ENCODE measurements around the gene CPSF4.

CPSF4 gene

DNA sequence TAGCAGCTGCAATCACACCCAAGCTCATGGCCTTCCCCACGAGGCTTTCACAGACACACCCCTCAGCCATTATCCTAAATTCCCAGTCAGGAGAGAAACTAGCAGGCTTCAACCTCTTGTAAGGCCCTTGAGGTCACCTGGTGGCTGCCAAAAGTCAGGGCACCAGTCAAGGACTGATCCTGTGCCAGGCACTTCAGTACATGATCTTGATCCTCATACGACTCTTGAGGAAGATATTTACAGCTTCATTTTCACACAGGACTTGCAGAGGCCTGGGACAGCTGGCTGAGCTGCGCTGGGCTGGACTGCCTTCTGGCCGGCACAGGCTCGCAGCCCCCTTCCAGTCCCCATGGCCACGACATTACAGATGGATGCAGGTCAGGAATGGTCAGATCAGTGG is 39.1 kb upstream of the CPSF4 start:
- TF ChIP-seq SIN3A (IDR thresholded peaks at IDR 0.05; ENCODE audit: borderline replicate concordance, insufficient read depth, low read length) (no peak), TAF1 (IDR thresholded peaks at IDR 0.05; ENCODE audit: borderline replicate concordance, insufficient read depth, low read length) (no peak), POLR2AphosphoS5 (IDR thresholded peaks at IDR 0.05; ENCODE audit: low read depth, low read length) (no peak), FOXP2 (optimal IDR thresholded peaks at IDR 0.05; ENCODE audit: borderline replicate concordance, extremely low read depth, extremely low read length, insufficient read depth) (no peak)
- TF ChIP-seq, protein P1, sequence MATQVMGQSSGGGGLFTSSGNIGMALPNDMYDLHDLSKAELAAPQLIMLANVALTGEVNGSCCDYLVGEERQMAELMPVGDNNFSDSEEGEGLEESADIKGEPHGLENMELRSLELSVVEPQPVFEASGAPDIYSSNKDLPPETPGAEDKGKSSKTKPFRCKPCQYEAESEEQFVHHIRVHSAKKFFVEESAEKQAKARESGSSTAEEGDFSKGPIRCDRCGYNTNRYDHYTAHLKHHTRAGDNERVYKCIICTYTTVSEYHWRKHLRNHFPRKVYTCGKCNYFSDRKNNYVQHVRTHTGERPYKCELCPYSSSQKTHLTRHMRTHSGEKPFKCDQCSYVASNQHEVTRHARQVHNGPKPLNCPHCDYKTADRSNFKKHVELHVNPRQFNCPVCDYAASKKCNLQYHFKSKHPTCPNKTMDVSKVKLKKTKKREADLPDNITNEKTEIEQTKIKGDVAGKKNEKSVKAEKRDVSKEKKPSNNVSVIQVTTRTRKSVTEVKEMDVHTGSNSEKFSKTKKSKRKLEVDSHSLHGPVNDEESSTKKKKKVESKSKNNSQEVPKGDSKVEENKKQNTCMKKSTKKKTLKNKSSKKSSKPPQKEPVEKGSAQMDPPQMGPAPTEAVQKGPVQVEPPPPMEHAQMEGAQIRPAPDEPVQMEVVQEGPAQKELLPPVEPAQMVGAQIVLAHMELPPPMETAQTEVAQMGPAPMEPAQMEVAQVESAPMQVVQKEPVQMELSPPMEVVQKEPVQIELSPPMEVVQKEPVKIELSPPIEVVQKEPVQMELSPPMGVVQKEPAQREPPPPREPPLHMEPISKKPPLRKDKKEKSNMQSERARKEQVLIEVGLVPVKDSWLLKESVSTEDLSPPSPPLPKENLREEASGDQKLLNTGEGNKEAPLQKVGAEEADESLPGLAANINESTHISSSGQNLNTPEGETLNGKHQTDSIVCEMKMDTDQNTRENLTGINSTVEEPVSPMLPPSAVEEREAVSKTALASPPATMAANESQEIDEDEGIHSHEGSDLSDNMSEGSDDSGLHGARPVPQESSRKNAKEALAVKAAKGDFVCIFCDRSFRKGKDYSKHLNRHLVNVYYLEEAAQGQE (IDR thresholded peaks at IDR 0.05; ENCODE audit: insufficient read depth in 1 of 2, low read depth in 2 of 2, low read length in 2 of 2) = no peak

DNA sequence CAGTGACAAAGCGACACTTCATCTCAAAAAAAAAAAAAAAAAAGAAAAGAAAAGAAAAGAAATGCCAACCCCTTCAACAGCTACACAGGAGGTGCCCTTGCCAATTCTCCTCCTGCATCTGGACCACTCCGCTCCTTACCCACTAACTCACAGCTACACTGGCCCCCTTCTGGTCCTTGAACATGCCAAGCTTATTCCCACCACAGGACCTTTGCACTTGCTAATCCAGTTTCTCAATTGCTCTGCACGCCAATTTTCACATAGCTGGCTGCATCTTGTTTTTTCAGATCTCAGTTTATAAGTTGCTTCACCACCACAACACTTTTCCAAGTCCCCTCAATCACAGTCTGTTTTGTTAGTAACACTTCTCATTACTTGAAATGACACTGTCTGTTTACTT is 35.9 kb upstream of the CPSF4 start:
- TF ChIP-seq, protein P1 (IDR thresholded peaks at IDR 0.05; ENCODE audit: insufficient read depth in 1 of 2, low read depth in 2 of 2, low read length in 2 of 2) = no peak
- TF ChIP-seq FOXP2 (optimal IDR thresholded peaks at IDR 0.05; ENCODE audit: borderline replicate concordance, extremely low read depth, extremely low read length, insufficient read depth) = no peak
- TF ChIP-seq TAF1 (IDR thresholded peaks at IDR 0.05; ENCODE audit: borderline replicate concordance, insufficient read depth, low read length) = no peak
- no peak for TF ChIP-seq POLR2AphosphoS5 (IDR thresholded peaks at IDR 0.05; ENCODE audit: low read depth, low read length)
- TF ChIP-seq SIN3A (IDR thresholded peaks at IDR 0.05; ENCODE audit: borderline replicate concordance, insufficient read depth, low read length) = no peak

DNA sequence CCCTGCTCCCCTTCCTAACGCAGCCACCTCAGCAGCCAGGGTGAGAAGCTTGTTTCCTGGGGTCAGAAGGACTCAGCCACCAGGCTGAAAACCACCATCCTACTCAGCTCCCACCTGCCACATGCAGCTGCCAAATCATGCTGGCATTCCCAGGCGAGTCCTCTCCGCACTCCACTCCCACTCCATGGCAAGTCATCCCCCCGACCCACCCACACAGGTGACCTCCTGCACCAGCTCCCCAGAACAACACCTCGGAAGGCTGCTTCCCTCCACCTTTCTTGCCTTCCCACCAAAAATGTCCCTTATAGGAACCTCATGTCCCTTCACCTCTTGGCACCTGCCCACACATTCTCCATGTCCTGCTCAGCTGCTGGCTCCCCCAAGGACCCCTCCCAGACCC is 35.0 kb upstream of the CPSF4 start:
- TF ChIP-seq POLR2AphosphoS5 (IDR thresholded peaks at IDR 0.05; ENCODE audit: low read depth, low read length) (no peak; the same call in 1 of the 2 replicates), SIN3A (IDR thresholded peaks at IDR 0.05; ENCODE audit: borderline replicate concordance, insufficient read depth, low read length) (no peak), TAF1 (IDR thresholded peaks at IDR 0.05; ENCODE audit: borderline replicate concordance, insufficient read depth, low read length) (no peak), FOXP2 (optimal IDR thresholded peaks at IDR 0.05; ENCODE audit: borderline replicate concordance, extremely low read depth, extremely low read length, insufficient read depth) (no peak)
- TF ChIP-seq, protein P1 (IDR thresholded peaks at IDR 0.05; ENCODE audit: insufficient read depth in 1 of 2, low read depth in 2 of 2, low read length in 2 of 2) = no peak

DNA sequence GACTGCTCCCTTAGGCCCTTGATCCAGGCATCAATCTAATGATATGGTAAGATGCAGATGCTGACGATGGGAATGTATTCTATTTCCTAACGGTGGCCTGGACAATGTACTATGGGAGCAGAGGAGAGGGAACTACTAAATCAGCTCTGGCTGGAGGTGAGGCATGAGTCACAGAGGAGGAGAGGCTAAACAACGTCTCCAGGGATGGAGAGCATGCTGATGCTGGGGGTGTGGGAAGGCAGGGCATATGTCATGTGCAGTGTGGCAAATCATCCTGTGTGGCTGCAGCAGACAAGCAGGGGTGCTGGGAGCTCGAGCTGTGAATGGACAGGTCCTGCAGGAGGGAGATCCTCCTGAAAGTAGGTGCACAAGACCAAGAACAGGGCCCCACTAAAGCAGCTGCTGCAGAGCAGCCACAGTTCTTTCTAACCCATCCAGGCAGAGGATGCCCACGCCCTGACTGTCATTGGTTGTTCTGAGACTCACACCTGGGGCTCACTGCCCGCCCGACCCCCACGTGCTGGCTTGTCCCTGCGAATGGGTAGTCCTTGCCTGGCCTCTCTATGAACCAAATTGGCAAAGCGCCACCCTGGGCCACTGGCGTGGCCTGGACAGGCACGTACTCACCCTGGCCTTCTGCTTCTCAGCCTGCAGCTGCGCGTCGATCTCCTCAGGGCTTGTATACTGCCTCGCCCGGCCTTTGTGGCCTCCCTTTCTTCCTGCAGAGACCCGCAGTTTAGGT is 34.3 kb upstream of the CPSF4 start:
- no peak for TF ChIP-seq SIN3A (IDR thresholded peaks at IDR 0.05; ENCODE audit: borderline replicate concordance, insufficient read depth, low read length)
- TF ChIP-seq FOXP2 (optimal IDR thresholded peaks at IDR 0.05; ENCODE audit: borderline replicate concordance, extremely low read depth, extremely low read length, insufficient read depth) = no peak
- no peak for TF ChIP-seq POLR2AphosphoS5 (IDR thresholded peaks at IDR 0.05; ENCODE audit: low read depth, low read length)
- TF ChIP-seq, protein P1 (IDR thresholded peaks at IDR 0.05; ENCODE audit: insufficient read depth in 1 of 2, low read depth in 2 of 2, low read length in 2 of 2) = no peak
- no peak for TF ChIP-seq TAF1 (IDR thresholded peaks at IDR 0.05; ENCODE audit: borderline replicate concordance, insufficient read depth, low read length)
